Embryonic facial prominence (tissue), 1 donor: Measurements from ENCODE around the gene CCT3.
"Not testable (repeated sequence)": the region's sequence is repeated elsewhere in the genome, so short reads cannot be mapped to it uniquely, and the experiment has no call there.

Experiments
- DNase-seq: peaks from one replicate; pipeline ENCODE4 v3.0.0-alpha.2; 2016; ENCODE audit errors: extremely low spot score

CCT3 gene

GRCh38 chr1:156337052-156337887 is 822 bp downstream of the CCT3 start:
- DNase-seq, result no peak

GRCh38 chr1:156336242-156336641 is 1.9 kb downstream of the CCT3 start:
- DNase-seq, result no peak

- not testable (repeated sequence) for DNase-seq
Measured at GRCh38 chr1:156323179-156323578, 14.9 kb downstream of the CCT3 start.

GRCh38 chr1:156320560-156320959 is 17.5 kb downstream of the CCT3 start:
- no peak for DNase-seq

GRCh38 chr1:156319664-156320063 is 18.4 kb downstream of the CCT3 start:
- DNase-seq, result no peak

- no peak for DNase-seq
Measured at GRCh38 chr1:156316909-156317308, 21.2 kb downstream of the CCT3 start.

- DNase-seq, result no peak
Measured at GRCh38 chr1:156310962-156311361, 27.1 kb downstream of the CCT3 start.

- DNase-seq, result no peak
Measured at GRCh38 chr1:156308078-156308477, 30.0 kb downstream of the CCT3 start.

- no peak for DNase-seq
Measured at GRCh38 chr1:156305215-156305614, 32.9 kb downstream of the CCT3 start.

- DNase-seq, result no peak
Measured at GRCh38 chr1:156303241-156303640, 34.9 kb downstream of the CCT3 start.

- DNase-seq, result no peak
Measured at GRCh38 chr1:156298852-156299357, 39.2 kb downstream of the CCT3 start, which contains the start of gene VHLL. VHLL (minus strand) TSS chr1:156299307; CDS start chr1:156299189, 118 bp downstream.

GRCh38 chr1:156295391-156295947 is 42.6 kb downstream of the CCT3 start, which contains the start of gene GLMP:
GLMP (minus strand) TSS chr1:156295679; CDS start chr1:156295645, 34 bp downstream.
- DNase-seq, result peak; percentile 70

- no peak for DNase-seq
Measured at GRCh38 chr1:156293895-156294294, 44.2 kb downstream of the CCT3 start.

GRCh38 chr1:156293098-156293434 is 45.0 kb downstream of the CCT3 start:
- DNase-seq, result no peak

GRCh38 chr1:156291226-156292061 is 46.6 kb downstream of the CCT3 start:
- no peak for DNase-seq

GRCh38 chr1:156289857-156290256 is 48.2 kb downstream of the CCT3 start:
- no peak for DNase-seq

GRCh38 chr1:156286061-156286460 is 52.0 kb downstream of the CCT3 start:
- no peak for DNase-seq

- no peak for DNase-seq
Measured at GRCh38 chr1:156285437-156285836, 52.7 kb downstream of the CCT3 start.

GRCh38 chr1:156284757-156285156 is 53.3 kb downstream of the CCT3 start:
- no peak for DNase-seq

- no peak for DNase-seq
Measured at GRCh38 chr1:156284112-156284511, 54.0 kb downstream of the CCT3 start, which contains the start of gene TMEM79. TMEM79 (plus strand) TSS chr1:156284325; CDS start chr1:156285227, 902 bp downstream.

- no peak for DNase-seq
Measured at GRCh38 chr1:156283521-156283920, 54.6 kb downstream of the CCT3 start.
